NCI-H524 treated with DMSO at 0.1 percent for 48 hours (cell line): ENCODE data around the gene CAMK2G.
"Not testable (repeated sequence)": the region's sequence is repeated elsewhere in the genome, so short reads cannot be mapped to it uniquely, and the experiment has no call there.

Experiments
- DNase-seq: peaks from one replicate; lab custom pipeline; 2025; lab: John Stamatoyannopoulos, UW

The CAMK2G gene

GRCh38 chr10:73902351-73902750 is 28.0 kb upstream of the CAMK2G start:
- DNase-seq: no peak

GRCh38 chr10:73901261-73901660 is 26.9 kb upstream of the CAMK2G start:
- no peak for DNase-seq

- DNase-seq: no peak
Observed at GRCh38 chr10:73900064-73900463, 25.7 kb upstream of the CAMK2G start.

GRCh38 chr10:73899423-73899822 is 25.1 kb upstream of the CAMK2G start:
- no peak for DNase-seq

- no peak for DNase-seq
Observed at GRCh38 chr10:73898730-73899410, 24.5 kb upstream of the CAMK2G start.

- DNase-seq: no peak
Observed at GRCh38 chr10:73897693-73898092, 23.3 kb upstream of the CAMK2G start.

- DNase-seq: not testable (repeated sequence)
Observed at GRCh38 chr10:73895381-73895780, 21.0 kb upstream of the CAMK2G start.

GRCh38 chr10:73894245-73894971 is 20.1 kb upstream of the CAMK2G start:
- no peak for DNase-seq

- no peak for DNase-seq
Observed at GRCh38 chr10:73893426-73893825, 19.1 kb upstream of the CAMK2G start.

GRCh38 chr10:73892310-73893030 is 18.1 kb upstream of the CAMK2G start:
- DNase-seq: no peak

- DNase-seq: no peak
Observed at GRCh38 chr10:73891540-73891939, 17.2 kb upstream of the CAMK2G start.

- not testable (repeated sequence) for DNase-seq
Observed at GRCh38 chr10:73890830-73891229, 16.5 kb upstream of the CAMK2G start.

GRCh38 chr10:73890261-73890660 is 15.9 kb upstream of the CAMK2G start:
- no peak for DNase-seq

- not testable (repeated sequence) for DNase-seq
Observed at GRCh38 chr10:73889416-73889815, 15.1 kb upstream of the CAMK2G start.

- DNase-seq: no peak
Observed at GRCh38 chr10:73889014-73889413, 14.7 kb upstream of the CAMK2G start.

GRCh38 chr10:73888514-73888913 is 14.2 kb upstream of the CAMK2G start:
- DNase-seq: no peak

GRCh38 chr10:73887294-73888039 is 13.1 kb upstream of the CAMK2G start:
- no peak for DNase-seq

- DNase-seq: no peak
Observed at GRCh38 chr10:73886661-73887293, 12.4 kb upstream of the CAMK2G start.

GRCh38 chr10:73886085-73886529 is 11.8 kb upstream of the CAMK2G start:
- no peak for DNase-seq

GRCh38 chr10:73884017-73884416 is 9.7 kb upstream of the CAMK2G start:
- no peak for DNase-seq

GRCh38 chr10:73881221-73881919 is 7.0 kb upstream of the CAMK2G start:
- no peak for DNase-seq
